ENCODE measurements around the gene LEP. TPM values are rescaled to one million over a fixed set of nuclear protein-coding genes. Genes with fewer than 3 reads are reported as not detected.

Gene LEP
- total and polyA plus RNA-seq, 2 of the 8 experiments (the other 6 are each of a cell fraction or from before 2014, with no cell fraction given), result not detected

DNA sequence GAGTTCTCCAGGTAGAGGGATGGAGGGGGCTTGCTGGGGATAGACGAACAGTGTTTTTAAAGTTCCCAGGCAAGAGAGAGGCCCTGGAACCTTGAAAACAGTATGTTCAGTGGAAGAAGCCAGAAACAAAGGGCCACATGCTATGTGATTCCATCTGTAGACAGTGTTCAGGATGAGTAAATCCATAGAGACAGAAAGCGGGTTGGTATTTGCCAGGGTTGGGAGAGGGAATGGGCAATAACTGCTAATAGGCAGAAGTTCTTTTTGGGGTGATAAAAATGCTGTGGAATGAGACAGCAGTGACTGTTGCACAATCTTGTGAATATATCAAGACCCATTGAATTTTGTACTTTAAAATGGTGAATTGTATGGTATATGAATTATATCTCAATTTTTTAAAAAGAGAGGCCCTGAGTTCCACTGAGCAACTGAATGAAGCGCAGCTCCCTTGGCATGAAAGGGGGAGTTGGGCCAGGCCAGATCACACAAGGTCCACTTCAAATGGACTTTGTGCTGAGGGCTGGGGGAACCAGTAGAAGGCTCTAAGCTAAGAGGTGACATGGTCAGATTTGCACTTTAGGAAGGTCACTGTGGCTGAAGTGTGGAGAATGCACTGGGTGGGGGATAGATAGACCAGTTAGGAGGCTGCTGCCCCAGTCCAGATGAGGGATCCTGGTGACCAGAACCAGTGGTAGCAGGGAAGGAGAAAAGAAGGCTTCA lies 34.0 kb downstream of the LEP start (continued):
- TF ChIP-seq, protein P1, sequence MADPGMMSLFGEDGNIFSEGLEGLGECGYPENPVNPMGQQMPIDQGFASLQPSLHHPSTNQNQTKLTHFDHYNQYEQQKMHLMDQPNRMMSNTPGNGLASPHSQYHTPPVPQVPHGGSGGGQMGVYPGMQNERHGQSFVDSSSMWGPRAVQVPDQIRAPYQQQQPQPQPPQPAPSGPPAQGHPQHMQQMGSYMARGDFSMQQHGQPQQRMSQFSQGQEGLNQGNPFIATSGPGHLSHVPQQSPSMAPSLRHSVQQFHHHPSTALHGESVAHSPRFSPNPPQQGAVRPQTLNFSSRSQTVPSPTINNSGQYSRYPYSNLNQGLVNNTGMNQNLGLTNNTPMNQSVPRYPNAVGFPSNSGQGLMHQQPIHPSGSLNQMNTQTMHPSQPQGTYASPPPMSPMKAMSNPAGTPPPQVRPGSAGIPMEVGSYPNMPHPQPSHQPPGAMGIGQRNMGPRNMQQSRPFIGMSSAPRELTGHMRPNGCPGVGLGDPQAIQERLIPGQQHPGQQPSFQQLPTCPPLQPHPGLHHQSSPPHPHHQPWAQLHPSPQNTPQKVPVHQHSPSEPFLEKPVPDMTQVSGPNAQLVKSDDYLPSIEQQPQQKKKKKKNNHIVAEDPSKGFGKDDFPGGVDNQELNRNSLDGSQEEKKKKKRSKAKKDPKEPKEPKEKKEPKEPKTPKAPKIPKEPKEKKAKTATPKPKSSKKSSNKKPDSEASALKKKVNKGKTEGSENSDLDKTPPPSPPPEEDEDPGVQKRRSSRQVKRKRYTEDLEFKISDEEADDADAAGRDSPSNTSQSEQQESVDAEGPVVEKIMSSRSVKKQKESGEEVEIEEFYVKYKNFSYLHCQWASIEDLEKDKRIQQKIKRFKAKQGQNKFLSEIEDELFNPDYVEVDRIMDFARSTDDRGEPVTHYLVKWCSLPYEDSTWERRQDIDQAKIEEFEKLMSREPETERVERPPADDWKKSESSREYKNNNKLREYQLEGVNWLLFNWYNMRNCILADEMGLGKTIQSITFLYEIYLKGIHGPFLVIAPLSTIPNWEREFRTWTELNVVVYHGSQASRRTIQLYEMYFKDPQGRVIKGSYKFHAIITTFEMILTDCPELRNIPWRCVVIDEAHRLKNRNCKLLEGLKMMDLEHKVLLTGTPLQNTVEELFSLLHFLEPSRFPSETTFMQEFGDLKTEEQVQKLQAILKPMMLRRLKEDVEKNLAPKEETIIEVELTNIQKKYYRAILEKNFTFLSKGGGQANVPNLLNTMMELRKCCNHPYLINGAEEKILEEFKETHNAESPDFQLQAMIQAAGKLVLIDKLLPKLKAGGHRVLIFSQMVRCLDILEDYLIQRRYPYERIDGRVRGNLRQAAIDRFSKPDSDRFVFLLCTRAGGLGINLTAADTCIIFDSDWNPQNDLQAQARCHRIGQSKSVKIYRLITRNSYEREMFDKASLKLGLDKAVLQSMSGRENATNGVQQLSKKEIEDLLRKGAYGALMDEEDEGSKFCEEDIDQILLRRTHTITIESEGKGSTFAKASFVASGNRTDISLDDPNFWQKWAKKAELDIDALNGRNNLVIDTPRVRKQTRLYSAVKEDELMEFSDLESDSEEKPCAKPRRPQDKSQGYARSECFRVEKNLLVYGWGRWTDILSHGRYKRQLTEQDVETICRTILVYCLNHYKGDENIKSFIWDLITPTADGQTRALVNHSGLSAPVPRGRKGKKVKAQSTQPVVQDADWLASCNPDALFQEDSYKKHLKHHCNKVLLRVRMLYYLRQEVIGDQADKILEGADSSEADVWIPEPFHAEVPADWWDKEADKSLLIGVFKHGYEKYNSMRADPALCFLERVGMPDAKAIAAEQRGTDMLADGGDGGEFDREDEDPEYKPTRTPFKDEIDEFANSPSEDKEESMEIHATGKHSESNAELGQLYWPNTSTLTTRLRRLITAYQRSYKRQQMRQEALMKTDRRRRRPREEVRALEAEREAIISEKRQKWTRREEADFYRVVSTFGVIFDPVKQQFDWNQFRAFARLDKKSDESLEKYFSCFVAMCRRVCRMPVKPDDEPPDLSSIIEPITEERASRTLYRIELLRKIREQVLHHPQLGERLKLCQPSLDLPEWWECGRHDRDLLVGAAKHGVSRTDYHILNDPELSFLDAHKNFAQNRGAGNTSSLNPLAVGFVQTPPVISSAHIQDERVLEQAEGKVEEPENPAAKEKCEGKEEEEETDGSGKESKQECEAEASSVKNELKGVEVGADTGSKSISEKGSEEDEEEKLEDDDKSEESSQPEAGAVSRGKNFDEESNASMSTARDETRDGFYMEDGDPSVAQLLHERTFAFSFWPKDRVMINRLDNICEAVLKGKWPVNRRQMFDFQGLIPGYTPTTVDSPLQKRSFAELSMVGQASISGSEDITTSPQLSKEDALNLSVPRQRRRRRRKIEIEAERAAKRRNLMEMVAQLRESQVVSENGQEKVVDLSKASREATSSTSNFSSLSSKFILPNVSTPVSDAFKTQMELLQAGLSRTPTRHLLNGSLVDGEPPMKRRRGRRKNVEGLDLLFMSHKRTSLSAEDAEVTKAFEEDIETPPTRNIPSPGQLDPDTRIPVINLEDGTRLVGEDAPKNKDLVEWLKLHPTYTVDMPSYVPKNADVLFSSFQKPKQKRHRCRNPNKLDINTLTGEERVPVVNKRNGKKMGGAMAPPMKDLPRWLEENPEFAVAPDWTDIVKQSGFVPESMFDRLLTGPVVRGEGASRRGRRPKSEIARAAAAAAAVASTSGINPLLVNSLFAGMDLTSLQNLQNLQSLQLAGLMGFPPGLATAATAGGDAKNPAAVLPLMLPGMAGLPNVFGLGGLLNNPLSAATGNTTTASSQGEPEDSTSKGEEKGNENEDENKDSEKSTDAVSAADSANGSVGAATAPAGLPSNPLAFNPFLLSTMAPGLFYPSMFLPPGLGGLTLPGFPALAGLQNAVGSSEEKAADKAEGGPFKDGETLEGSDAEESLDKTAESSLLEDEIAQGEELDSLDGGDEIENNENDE (IDR thresholded peaks at IDR 0.05; ENCODE audit: insufficient replicate concordance, low read length), result no peak
